GM12874 (cell line): ENCODE results near the gene HMMR.

Source experiments
- CTCF ChIP-seq: IDR thresholded peaks from 2 replicates; pipeline ENCODE4 v1.5.1; 2011; ENCODE audit warnings: low read depth, mild to moderate bottlenecking, control low read depth, low read length, moderate library complexity; ENCODE audit not compliant: insufficient read depth

HMMR gene

GRCh38 chr5:163459819-163460561, 442 bp upstream of the HMMR start, which contains the start of gene NUDCD2:
Gene NUDCD2 (minus strand): TSS chr5:163460102. CDS start chr5:163460050, 52 bp downstream.
- peak; percentile 43 for TF ChIP-seq CTCF

- TF ChIP-seq CTCF = no peak
Observed at GRCh38 chr5:163463063-163463435, 2.6 kb downstream of the HMMR start.

GRCh38 chr5:163467682-163468081, 7.2 kb downstream of the HMMR start:
- TF ChIP-seq CTCF = no peak

- no peak for TF ChIP-seq CTCF
Observed at GRCh38 chr5:163473635-163474243, 13.3 kb downstream of the HMMR start.

- TF ChIP-seq CTCF = no peak
Observed at GRCh38 chr5:163475411-163475810, 15.0 kb downstream of the HMMR start.

- no peak for TF ChIP-seq CTCF
Observed at GRCh38 chr5:163478126-163478981, 17.9 kb downstream of the HMMR start.

- no peak for TF ChIP-seq CTCF
Observed at GRCh38 chr5:163478982-163479271, 18.5 kb downstream of the HMMR start.
